GM12878 (cell line): ENCODE data around the gene PRDM16. TPM values are rescaled to one million over a fixed set of nuclear protein-coding genes. Genes with fewer than 3 reads are reported as not detected.

Source experiments
- ATAC-seq: fragments of 200-7000 bp; cut with Tn5 transposase; 3 replicates; pipeline ENCODE4 v1.9.1; 2020; ENCODE audit warnings: mild to moderate bottlenecking, moderate library complexity
- BruUV-seq: library from RNA; stranded (reverse); fragments of 400-500 nt; replicated peaks from 2 replicates; lab custom pipeline; 2021; lab: Mats Ljungman, UMichigan
- CTCF ChIA-PET: fragments of 300-600 bp; sonication (Branson Sonifier 250); formaldehyde crosslinking; extraction: SDS; loops from one replicate; lab custom pipeline; 2021; ENCODE audit warnings: inconsistent platforms; lab: Yijun Ruan, JAX
- POLR2A ChIA-PET: fragments of 350-600 bp; formaldehyde crosslinking; extraction: SDS; loops from one replicate; lab custom pipeline; 2021; ENCODE audit warnings: inconsistent platforms; lab: Charles Lee
- RAD21 ChIA-PET: fragments of 300-600 bp; sonication (Branson Sonifier 250); formaldehyde crosslinking; loops from one replicate; lab custom pipeline; 2023; ENCODE audit warnings: antibody characterized with exemption; ENCODE audit not compliant: unreplicated experiment; lab: Charles Lee
- SMC1A ChIA-PET: fragments of 300-600 bp; sonication (Branson Sonifier 250); formaldehyde crosslinking; loops from one replicate; lab custom pipeline; 2023; ENCODE audit not compliant: unreplicated experiment, uncharacterized antibody; lab: Charles Lee
- DNase-seq: peaks from one replicate; pipeline ENCODE4 v3.0.0-alpha.2; 2011; ENCODE audit warnings: low read depth, low spot score
- FAIRE-seq: peaks from 3 replicates; lab custom pipeline; 2011; peaks lifted over from hg19 to GRCh38; lab: Jason Lieb, UNC
- H2AFZ ChIP-seq: 2 replicates; pipeline ENCODE4 v1.6.0; 2011; ENCODE audit warnings: low read depth, low read length, control low read depth; ENCODE audit not compliant: control insufficient read depth
- H3K27ac ChIP-seq: 2 replicates; pipeline ENCODE4 v1.5.1; 2011; ENCODE audit warnings: control low read depth; ENCODE audit not compliant: control insufficient read depth, insufficient read depth
- H3K27me3 ChIP-seq, 2 experiments: replicated peaks in 1 of 2; 2 replicates each; pipeline versions ENCODE4 v1.6.0 to v1.6.1; 2011; ENCODE audit warnings: low read length in 1 of 2; ENCODE audit not compliant: control insufficient read depth in 2 of 2, insufficient read depth in 2 of 2
- H3K36me3 ChIP-seq, 2 experiments: 2 replicates each; pipeline ENCODE4 v1.5.1; 2011; ENCODE audit warnings: low read length in 1 of 2; ENCODE audit not compliant: control insufficient read depth in 2 of 2, insufficient read depth in 2 of 2
- H3K4me1 ChIP-seq: 2 replicates; pipeline ENCODE4 v1.6.1; 2011; ENCODE audit warnings: mild to moderate bottlenecking, low read length, moderate library complexity, mixed read lengths; ENCODE audit not compliant: control insufficient read depth, insufficient read depth
- H3K4me2 ChIP-seq: 2 replicates; pipeline ENCODE4 v1.6.0; 2011; ENCODE audit warnings: control low read depth; ENCODE audit not compliant: control insufficient read depth, insufficient read depth
- H3K4me3 ChIP-seq: fragments of 200-600 bp; sonication (generic); 2 replicates; pipeline ENCODE4 v1.5.1; 2016
- H3K79me2 ChIP-seq: 2 replicates; pipeline ENCODE4 v1.6.0; 2011; ENCODE audit warnings: low read length; ENCODE audit not compliant: control insufficient read depth, insufficient read depth
- H3K9ac ChIP-seq: 2 replicates; pipeline ENCODE4 v1.8.0; 2011; ENCODE audit warnings: low read length, control low read depth, mixed read lengths; ENCODE audit not compliant: control insufficient read depth, insufficient read depth
- H3K9me3 ChIP-seq: replicated peaks from 3 replicates; pipeline ENCODE4 v1.5.1; 2011; ENCODE audit warnings: mild to moderate bottlenecking, low read length; ENCODE audit not compliant: control insufficient read depth, insufficient read depth
- H4K20me1 ChIP-seq: 2 replicates; pipeline ENCODE4 v1.6.0; 2011; ENCODE audit not compliant: control insufficient read depth, insufficient read depth
- ATF7 ChIP-seq: fragments of 450-650 bp; IDR thresholded peaks from 2 replicates; pipeline ENCODE4 v1.6.1; 2016; ENCODE audit warnings: low read depth, mild to moderate bottlenecking
- BACH1 ChIP-seq: fragments of 450-650 bp; IDR thresholded peaks from 2 replicates; pipeline ENCODE4 v1.6.1; 2017; ENCODE audit warnings: mild to moderate bottlenecking, borderline replicate concordance
- CREM ChIP-seq: IDR thresholded peaks from 2 replicates; pipeline ENCODE4 v1.6.1; 2014; ENCODE audit warnings: antibody characterized with exemption, low read depth
- IKZF1 ChIP-seq: fragments of 450-650 bp; conservative IDR thresholded peaks from 2 replicates; pipeline ENCODE4 v1.6.1; 2017; ENCODE audit warnings: antibody characterized with exemption, mild to moderate bottlenecking
- JUND ChIP-seq: IDR thresholded peaks from 2 replicates; pipeline ENCODE4 v1.6.1; 2012; ENCODE audit warnings: low read depth, mild to moderate bottlenecking, low read length, improper control_type of control experiment, moderate library complexity
- LARP7 ChIP-seq: fragments of 450-650 bp; IDR thresholded peaks from 2 replicates; pipeline ENCODE4 v1.6.1; 2017; ENCODE audit warnings: mild to moderate bottlenecking
- NR2F1 ChIP-seq: fragments of 450-650 bp; conservative IDR thresholded peaks from 2 replicates; pipeline ENCODE4 v1.6.1; 2017; ENCODE audit warnings: mild to moderate bottlenecking
- NRF1 ChIP-seq: conservative IDR thresholded peaks from 2 replicates; pipeline ENCODE4 v1.6.1; 2011; ENCODE audit warnings: mild to moderate bottlenecking, low read depth, low read length, improper control_type of control experiment
- POLR2A ChIP-seq: IDR thresholded peaks from 2 replicates; pipeline ENCODE4 v1.6.1; 2011; ENCODE audit warnings: low read depth, mild to moderate bottlenecking, low read length
- SMAD5 ChIP-seq: IDR thresholded peaks from 2 replicates; pipeline ENCODE4 v1.6.1; 2016; ENCODE audit warnings: antibody characterized with exemption, low read depth
- SRF ChIP-seq, 2 experiments: IDR thresholded peaks; 2 replicates each; pipeline ENCODE4 v1.6.1; 2011; ENCODE audit warnings: low read depth in 2 of 2, low read length in 2 of 2, mild to moderate bottlenecking in 1 of 2, moderate library complexity in 1 of 2
- STAT1 ChIP-seq: fragments of 450-650 bp; conservative IDR thresholded peaks from 2 replicates; pipeline ENCODE4 v1.6.1; 2014; ENCODE audit warnings: antibody characterized with exemption, mild to moderate bottlenecking
- STAT3 ChIP-seq: IDR thresholded peaks from 2 replicates; pipeline ENCODE4 v1.6.1; 2011; ENCODE audit warnings: low read depth, low read length, improper control_type of control experiment
- WGBS: methylation state at CpG from one replicate; pipeline ENCODE4 v1.1.6; 2016; ENCODE audit warnings: low lambda C conversion rate; ENCODE audit not compliant: insufficient replicate concordance, insufficient coverage; ENCODE audit errors: missing lambda C conversion rate; 5-methylcytosine and 5-hydroxymethylcytosine counted together
- in situ Hi-C: fragments of 300-500 bp; cut with MboI; formaldehyde crosslinking; loops from 9 replicates; pipeline ENCODE4 v1.14.3; 2018; ENCODE audit warnings: mixed read lengths
- intact Hi-C: fragments of 100-400 bp; cut with micrococcal nuclease; formaldehyde crosslinking; loops from one replicate; pipeline ENCODE4 v1.14.2; 2022; ENCODE audit not compliant: unreplicated experiment
- polyA plus RNA-seq, 11 experiments: library from polyadenylated mRNA; depleted of rRNA in 4 of 11; unstranded in 6 of 11; stranded (reverse) in 5 of 11; fragments of >200 nt; fragmentation: Nextera tagmentation in 4 of 11; fragmentation: Illumina TruSeq in 1 of 11; extraction: Ambion mirVana in 4 of 11; extraction: Trizol in 1 of 11; gene quantifications; 1 replicate in 1 of 11; 2 replicates in 10 of 11; pipeline versions ENCODE4 v1.2.1 to v1.2.3, GENCODE V29; 2011 to 2016; ENCODE audit warnings: inconsistent platforms in 2 of 11, missing spikeins in 2 of 11, low read depth in 1 of 11
- total RNA-seq, 4 experiments: library from RNA; depleted of rRNA in 3 of 4; stranded (reverse); fragments of >200 nt in 3 of 4; fragmentation: Illumina TruSeq in 1 of 4; extraction: Trizol in 1 of 4; gene quantifications; 2 replicates each; pipeline versions ENCODE4 v1.2.1 to v1.2.3, GENCODE V29; 2013 to 2021
- TF ChIP-seq, protein P1 (sequence below): fragments of 450-650 bp; IDR thresholded peaks from 2 replicates; pipeline ENCODE4 v1.6.1; 2017; ENCODE audit warnings: mild to moderate bottlenecking, moderate library complexity
- TF ChIP-seq, protein P2 (sequence below): IDR thresholded peaks from 2 replicates; pipeline ENCODE4 v1.6.1; 2012; ENCODE audit warnings: low read depth, low read length, improper control_type of control experiment

The PRDM16 gene
- total and polyA plus RNA-seq, 10 of the 15 experiments (the other 5 are each of a cell fraction or from before 2014, with no cell fraction given) = 0.03 TPM; not detected in 9

DNA sequence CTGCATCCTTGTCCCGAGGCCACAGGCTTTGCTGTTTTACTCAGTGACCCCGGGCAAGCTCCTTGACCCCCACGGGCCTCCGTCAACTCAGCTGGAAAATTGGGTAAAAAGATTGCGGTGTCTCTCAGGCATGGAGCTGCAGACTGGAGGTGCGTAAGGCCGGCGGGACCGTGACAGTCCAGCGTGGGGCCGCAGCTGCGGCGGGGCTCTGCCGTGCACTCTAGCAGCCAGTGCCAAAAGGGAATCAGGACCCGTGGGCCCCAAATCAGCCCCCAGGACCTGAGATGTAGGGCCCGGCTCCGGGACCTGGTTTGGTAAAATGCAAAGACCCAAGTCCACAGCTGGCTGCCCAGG lies 158.3 kb downstream of the PRDM16 start:
- H3K36me3 ChIP-seq = no peaks in the 10 kb centered on the region
- in situ Hi-C loops (no loop called here), intact Hi-C loops (no loop called here)
- H3K4me3 ChIP-seq = no peak overlapping the region
- ChIA-PET RAD21 (no interaction called here), POLR2A (no interaction called here), CTCF (no interaction called here), SMC1A (interaction anchor here (0.7 kb wide), 1 partner anchor 1985 kb away, joined by 3 read pairs; no protein-coding TSS in a partner anchor)
- no peaks in the 10 kb centered on the region for H3K79me2 ChIP-seq
- H3K27me3 ChIP-seq = no peaks in the 10 kb centered on the region
- FAIRE-seq = no peak
- H3K9me3 ChIP-seq = no peaks in the 10 kb centered on the region
- no peak for DNase-seq
- ATAC-seq = no peak
- H3K9ac ChIP-seq = no peak overlapping the region
- no peak overlapping the region for H3K27ac ChIP-seq
- TF ChIP-seq ATF7 = no peak
- no peak for TF ChIP-seq STAT1
- TF ChIP-seq STAT3 = no peak
- 67% methylated on average over 17 of the region's 17 CpGs for WGBS
- H2AFZ ChIP-seq = no peak overlapping the region
- H3K4me2 ChIP-seq = no peak overlapping the region
- no TSS peak for BruUV-seq
- H4K20me1 ChIP-seq = no peaks in the 10 kb centered on the region
- H3K4me1 ChIP-seq = no peaks in the 10 kb centered on the region

DNA sequence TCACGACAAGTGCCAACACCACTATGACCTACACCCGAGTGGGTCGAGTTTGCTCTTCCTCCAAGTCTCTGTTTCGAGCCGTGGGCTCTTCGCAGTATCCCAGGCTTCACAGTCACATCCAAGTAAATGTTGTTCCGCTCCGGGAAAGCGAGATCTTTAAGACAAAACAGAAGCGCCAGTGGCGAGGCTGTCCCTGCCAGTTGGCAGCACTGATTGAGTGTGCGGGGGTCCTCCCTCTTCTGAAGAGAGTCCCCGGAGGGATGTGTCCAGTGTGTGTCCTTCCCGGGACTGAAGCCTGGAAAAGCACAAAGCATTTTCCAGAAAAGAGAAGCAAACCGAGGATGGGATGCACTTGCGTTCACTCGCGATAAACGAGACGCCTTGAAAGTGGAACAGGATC lies 158.9 kb downstream of the PRDM16 start:
- no peak overlapping the region for H3K4me2 ChIP-seq
- H3K9me3 ChIP-seq = no peaks in the 10 kb centered on the region
- H3K9ac ChIP-seq = no peak overlapping the region
- ATAC-seq (no peak), DNase-seq (no peak), FAIRE-seq (no peak)
- in situ Hi-C loops = no loop called here
- intact Hi-C loops = no loop called here
- no peaks in the 10 kb centered on the region for H3K36me3 ChIP-seq
- ChIA-PET POLR2A (no interaction called here), SMC1A (interaction anchor here (0.7 kb wide), 1 partner anchor 1984 kb away, joined by 3 read pairs; no protein-coding TSS in a partner anchor), CTCF (no interaction called here), RAD21 (no interaction called here)
- no peaks in the 10 kb centered on the region for H3K27me3 ChIP-seq
- H3K4me3 ChIP-seq = no peak overlapping the region
- no peaks in the 10 kb centered on the region for H3K4me1 ChIP-seq
- no peak overlapping the region for H2AFZ ChIP-seq
- H4K20me1 ChIP-seq = no peaks in the 10 kb centered on the region
- H3K27ac ChIP-seq = no peak overlapping the region
- WGBS = 53% methylated on average over 20 of the region's 20 CpGs
- H3K79me2 ChIP-seq = no peaks in the 10 kb centered on the region
- BruUV-seq = no TSS peak
- TF ChIP-seq NR2F1 (no peak), LARP7 (no peak), SMAD5 (no peak), CREM (no peak), SRF (IDR thresholded peaks at IDR 0.05; ENCODE audit: low read depth in 2 of 2, low read length in 2 of 2) (no peak), BACH1 (no peak), IKZF1 (no peak), NRF1 (no peak), POLR2A (no peak), JUND (no peak)
- TF ChIP-seq, protein P1, sequence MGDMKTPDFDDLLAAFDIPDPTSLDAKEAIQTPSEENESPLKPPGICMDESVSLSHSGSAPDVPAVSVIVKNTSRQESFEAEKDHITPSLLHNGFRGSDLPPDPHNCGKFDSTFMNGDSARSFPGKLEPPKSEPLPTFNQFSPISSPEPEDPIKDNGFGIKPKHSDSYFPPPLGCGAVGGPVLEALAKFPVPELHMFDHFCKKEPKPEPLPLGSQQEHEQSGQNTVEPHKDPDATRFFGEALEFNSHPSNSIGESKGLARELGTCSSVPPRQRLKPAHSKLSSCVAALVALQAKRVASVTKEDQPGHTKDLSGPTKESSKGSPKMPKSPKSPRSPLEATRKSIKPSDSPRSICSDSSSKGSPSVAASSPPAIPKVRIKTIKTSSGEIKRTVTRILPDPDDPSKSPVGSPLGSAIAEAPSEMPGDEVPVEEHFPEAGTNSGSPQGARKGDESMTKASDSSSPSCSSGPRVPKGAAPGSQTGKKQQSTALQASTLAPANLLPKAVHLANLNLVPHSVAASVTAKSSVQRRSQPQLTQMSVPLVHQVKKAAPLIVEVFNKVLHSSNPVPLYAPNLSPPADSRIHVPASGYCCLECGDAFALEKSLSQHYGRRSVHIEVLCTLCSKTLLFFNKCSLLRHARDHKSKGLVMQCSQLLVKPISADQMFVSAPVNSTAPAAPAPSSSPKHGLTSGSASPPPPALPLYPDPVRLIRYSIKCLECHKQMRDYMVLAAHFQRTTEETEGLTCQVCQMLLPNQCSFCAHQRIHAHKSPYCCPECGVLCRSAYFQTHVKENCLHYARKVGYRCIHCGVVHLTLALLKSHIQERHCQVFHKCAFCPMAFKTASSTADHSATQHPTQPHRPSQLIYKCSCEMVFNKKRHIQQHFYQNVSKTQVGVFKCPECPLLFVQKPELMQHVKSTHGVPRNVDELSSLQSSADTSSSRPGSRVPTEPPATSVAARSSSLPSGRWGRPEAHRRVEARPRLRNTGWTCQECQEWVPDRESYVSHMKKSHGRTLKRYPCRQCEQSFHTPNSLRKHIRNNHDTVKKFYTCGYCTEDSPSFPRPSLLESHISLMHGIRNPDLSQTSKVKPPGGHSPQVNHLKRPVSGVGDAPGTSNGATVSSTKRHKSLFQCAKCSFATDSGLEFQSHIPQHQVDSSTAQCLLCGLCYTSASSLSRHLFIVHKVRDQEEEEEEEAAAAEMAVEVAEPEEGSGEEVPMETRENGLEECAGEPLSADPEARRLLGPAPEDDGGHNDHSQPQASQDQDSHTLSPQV = no peak
- TF ChIP-seq, protein P2, sequence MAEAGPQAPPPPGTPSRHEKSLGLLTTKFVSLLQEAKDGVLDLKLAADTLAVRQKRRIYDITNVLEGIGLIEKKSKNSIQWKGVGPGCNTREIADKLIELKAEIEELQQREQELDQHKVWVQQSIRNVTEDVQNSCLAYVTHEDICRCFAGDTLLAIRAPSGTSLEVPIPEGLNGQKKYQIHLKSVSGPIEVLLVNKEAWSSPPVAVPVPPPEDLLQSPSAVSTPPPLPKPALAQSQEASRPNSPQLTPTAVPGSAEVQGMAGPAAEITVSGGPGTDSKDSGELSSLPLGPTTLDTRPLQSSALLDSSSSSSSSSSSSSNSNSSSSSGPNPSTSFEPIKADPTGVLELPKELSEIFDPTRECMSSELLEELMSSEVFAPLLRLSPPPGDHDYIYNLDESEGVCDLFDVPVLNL = no peak
